CD14-positive monocyte (primary cell): ENCODE measurements around the gene DENND6B. TPM values are rescaled to one million over a fixed set of nuclear protein-coding genes. Genes with fewer than 3 reads are reported as not detected.
"Not testable (repeated sequence)": the region's sequence is repeated elsewhere in the genome, so short reads cannot be mapped to it uniquely, and the experiment has no call there.

Source experiments
- DNase-seq, 3 donors: peaks; one replicate each; pipeline ENCODE4 v3.0.0-alpha.2; 2011 to 2022
- H2AFZ ChIP-seq: 2 replicates; pipeline ENCODE4 v1.6.0; 2012; ENCODE audit warnings: mild to moderate bottlenecking, low read depth, low read length, inconsistent platforms; ENCODE audit not compliant: insufficient read depth, poor library complexity, severe bottlenecking
- H3K27ac ChIP-seq, 2 donors: 1 replicate in 1 of 2; 2 replicates in 1 of 2; pipeline ENCODE4 v1.5.1; 2012 to 2013; ENCODE audit warnings: low read length in 2 of 2, control low read depth in 1 of 2, inconsistent platforms in 1 of 2, low read depth in 1 of 2, mild to moderate bottlenecking in 1 of 2
- H3K27me3 ChIP-seq, 2 donors: one replicate each; pipeline versions ENCODE4 v1.6.0 to v1.6.1; 2011 to 2013; ENCODE audit warnings: low read length in 2 of 2; ENCODE audit not compliant: control insufficient read depth in 2 of 2, insufficient read depth in 2 of 2
- H3K36me3 ChIP-seq, 2 donors: replicated peaks in 1 of 2; 1 replicate in 1 of 2; 2 replicates in 1 of 2; pipeline versions ENCODE4 v1.5.1 to v1.6.1; 2012 to 2013; ENCODE audit warnings: low read length in 2 of 2, control low read depth in 1 of 2, inconsistent platforms in 1 of 2, mild to moderate bottlenecking in 1 of 2; ENCODE audit not compliant: insufficient read depth in 2 of 2, control insufficient read depth in 1 of 2
- H3K4me1 ChIP-seq, 2 donors: 1 replicate in 1 of 2; 2 replicates in 1 of 2; pipeline versions ENCODE4 v1.5.1 to v1.6.1; 2012 to 2013; ENCODE audit warnings: low read length in 2 of 2, control low read depth in 1 of 2, inconsistent platforms in 1 of 2, mild to moderate bottlenecking in 1 of 2, moderate library complexity in 1 of 2; ENCODE audit not compliant: insufficient read depth in 2 of 2, control insufficient read depth in 1 of 2
- H3K4me2 ChIP-seq: replicated peaks from 2 replicates; pipeline ENCODE3; 2012; ENCODE audit warnings: low read length, moderate library complexity, mild to moderate bottlenecking; ENCODE audit not compliant: poor library complexity, severe bottlenecking; ENCODE audit errors: extremely low read depth
- H3K4me3 ChIP-seq, 3 experiments: fragments of 200-600 bp in 1 of 3; sonication (generic) in 1 of 3; replicated peaks in 1 of 3; 1 replicate in 2 of 3; 2 replicates in 1 of 3; pipeline ENCODE4 v1.5.1; 2011 to 2013; ENCODE audit warnings: low read length in 3 of 3, mild to moderate bottlenecking in 3 of 3, control low read depth in 2 of 3, low read depth in 2 of 3, inconsistent platforms in 1 of 3, moderate library complexity in 1 of 3
- H3K79me2 ChIP-seq: 2 replicates; pipeline ENCODE4 v1.6.0; 2012; ENCODE audit warnings: mild to moderate bottlenecking, control low read depth, inconsistent platforms, low read length, moderate library complexity; ENCODE audit not compliant: insufficient read depth
- H3K9ac ChIP-seq: 2 replicates; pipeline ENCODE4 v1.6.0; 2017; ENCODE audit warnings: low read length, mild to moderate bottlenecking; ENCODE audit not compliant: insufficient read depth, poor library complexity, severe bottlenecking
- H3K9me3 ChIP-seq, 2 donors: replicated peaks in 1 of 2; 1 replicate in 1 of 2; 2 replicates in 1 of 2; pipeline versions ENCODE4 v1.5.1 to v1.6.1; 2012 to 2013; ENCODE audit warnings: low read length in 2 of 2, control low read depth in 1 of 2; ENCODE audit not compliant: control insufficient read depth in 1 of 2, insufficient read depth in 1 of 2
- H4K20me1 ChIP-seq: 2 replicates; pipeline ENCODE4 v1.6.0; 2012; ENCODE audit warnings: mild to moderate bottlenecking, low read length, control low read depth, moderate library complexity; ENCODE audit not compliant: insufficient read depth
- H3K27ac Mint-ChIP-seq, 7 donors: one replicate each; pipeline ENCODE4 v1.8.0; 2020; ENCODE audit warnings: mild to moderate bottlenecking in 7 of 7, mixed read lengths in 7 of 7, moderate library complexity in 6 of 7, inconsistent platforms in 2 of 7
- H3K27me3 Mint-ChIP-seq, 3 donors: one replicate each; pipeline ENCODE4 v1.8.0; 2021 to 2022; ENCODE audit warnings: low read depth in 3 of 3, mild to moderate bottlenecking in 3 of 3, mixed read lengths in 3 of 3, moderate library complexity in 3 of 3, inconsistent platforms in 1 of 3
- H3K36me3 Mint-ChIP-seq, 2 donors: one replicate each; pipeline ENCODE4 v1.8.0; 2020; ENCODE audit warnings: mixed read lengths in 2 of 2, inconsistent platforms in 1 of 2, mild to moderate bottlenecking in 1 of 2
- H3K4me1 Mint-ChIP-seq: one replicate; pipeline ENCODE4 v1.8.0; 2020; ENCODE audit warnings: mild to moderate bottlenecking, mixed read lengths
- H3K4me3 Mint-ChIP-seq, 2 donors: one replicate each; pipeline ENCODE4 v1.8.0; 2020; ENCODE audit warnings: mild to moderate bottlenecking in 2 of 2, mixed read lengths in 2 of 2, moderate library complexity in 1 of 2
- H3K9me3 Mint-ChIP-seq, 7 donors: one replicate each; pipeline ENCODE4 v1.8.0; 2020 to 2022; ENCODE audit warnings: mixed read lengths in 7 of 7, mild to moderate bottlenecking in 6 of 7, moderate library complexity in 6 of 7, inconsistent platforms in 2 of 7
- WGBS: methylation state at CpG from one replicate; pipeline ENCODE4 v1.1.5; 2013; ENCODE audit warnings: missing lambda C conversion rate; ENCODE audit not compliant: insufficient coverage; 5-methylcytosine and 5-hydroxymethylcytosine counted together
- intact Hi-C, 2 donors: fragments of 100-400 bp; cut with micrococcal nuclease; formaldehyde crosslinking; loops; one replicate each; pipeline versions ENCODE4 v1.15.0 to v1.15.1; 2023
- polyA plus RNA-seq, 3 donors: library from polyadenylated mRNA; depleted of rRNA in 1 of 3; unstranded in 2 of 3; stranded (reverse) in 1 of 3; fragments of 300-500 nt in 2 of 3; fragments of >200 nt in 1 of 3; fragmentation: Illumina TruSeq in 2 of 3; gene quantifications; 1 replicate in 2 of 3; 2 replicates in 1 of 3; pipeline ENCODE4 v1.2.3, GENCODE V29; 2012 to 2021
- TF ChIP-seq, protein P1 (sequence below): fragments of 200-600 bp; IDR thresholded peaks from one replicate; pipeline ENCODE4 v1.8.0; 2022; ENCODE audit warnings: antibody characterized with exemption, mild to moderate bottlenecking

DENND6B gene
- polyA plus RNA-seq, 3 donors: 1.7 to 10.6 (median 2.1) TPM

DNA sequence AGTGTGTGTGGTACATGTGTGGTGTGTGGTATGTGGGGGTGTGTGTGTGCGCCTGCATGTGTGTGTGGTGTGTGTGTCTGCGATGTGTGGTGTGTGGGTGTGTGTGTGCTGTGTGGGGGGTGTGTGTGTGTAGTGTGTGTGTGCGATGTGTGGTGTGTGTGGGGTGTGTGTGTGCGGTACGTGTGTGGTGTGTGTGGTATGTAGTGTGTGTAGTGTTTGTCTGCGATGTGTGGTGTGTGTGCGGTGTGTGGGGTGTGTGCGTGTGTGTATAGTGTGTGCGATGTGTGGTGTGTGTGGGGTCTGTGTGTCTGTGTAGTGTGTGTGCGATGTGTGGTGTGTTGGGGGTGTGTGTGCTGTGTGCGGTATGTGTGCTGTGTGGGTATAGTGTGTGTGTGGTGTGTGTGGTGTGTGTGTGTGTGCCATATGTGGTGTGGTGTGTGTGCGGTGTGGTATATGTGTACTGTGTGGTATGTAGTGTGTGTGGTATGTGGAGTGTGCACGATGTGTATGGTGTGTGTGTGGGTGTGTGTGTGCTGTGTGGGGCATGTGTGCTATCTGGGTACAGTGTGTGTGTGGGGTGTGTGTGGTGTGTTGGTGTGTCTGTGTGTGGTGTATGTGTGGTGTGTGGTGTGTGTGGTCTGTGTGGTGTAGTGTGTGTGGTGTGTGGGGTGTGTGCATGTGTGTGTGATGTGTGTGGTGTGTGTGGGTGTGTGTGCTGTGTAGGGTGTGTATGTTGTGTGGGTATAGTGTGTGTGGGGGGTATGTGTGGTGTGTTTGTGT is 10.6 kb upstream of the DENND6B start:
- WGBS: 97% methylated on average over 13 of the region's 13 CpGs
- intact Hi-C loops: no loop called here
- no peaks in the 10 kb centered on the region for H3K9me3 Mint-ChIP-seq

DNA sequence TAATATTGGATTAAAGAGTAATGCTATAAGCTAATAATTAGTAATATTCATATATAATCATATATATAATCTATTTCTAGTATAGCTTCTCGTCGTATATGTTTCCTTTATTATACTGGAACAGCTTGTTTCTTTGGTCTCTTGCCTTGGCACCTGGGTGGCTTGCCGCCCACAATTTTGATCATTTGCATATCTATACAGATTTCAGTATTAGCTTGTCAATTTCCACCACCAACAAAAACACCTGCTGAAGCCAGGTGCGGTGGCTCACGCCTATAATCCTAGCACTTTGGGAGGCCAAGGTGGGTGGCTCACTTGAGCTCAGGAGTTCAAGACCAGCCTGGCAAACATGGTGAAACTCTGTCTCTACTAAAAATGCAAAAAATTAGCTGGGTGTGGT is 7.6 kb upstream of the DENND6B start:
- intact Hi-C loops, H3K27me3 Mint-ChIP-seq, H3K9me3 ChIP-seq, H3K36me3 ChIP-seq, H3K27me3 ChIP-seq, H3K4me1 Mint-ChIP-seq, H3K27ac Mint-ChIP-seq, H3K4me2 ChIP-seq, H3K9me3 Mint-ChIP-seq, H3K4me3 Mint-ChIP-seq, H2AFZ ChIP-seq, H3K27ac ChIP-seq, DNase-seq, H3K36me3 Mint-ChIP-seq, H3K9ac ChIP-seq, H3K79me2 ChIP-seq, H4K20me1 ChIP-seq, H3K4me3 ChIP-seq, H3K4me1 ChIP-seq: not testable (repeated sequence)
- 100% methylated on average over 3 of the region's 5 CpGs for WGBS

More for the DNA sequence above, 10.6 kb upstream of the DENND6B start:
- Histone ChIP-seq H3K9ac (no peak overlapping the region), H3K79me2 (no peaks in the 10 kb centered on the region), H4K20me1 (no peaks in the 10 kb centered on the region), H3K27ac (no peak overlapping the region), H3K27me3 (no peaks in the 10 kb centered on the region), H3K36me3 (no peaks in the 10 kb centered on the region), H3K4me2 (no peak overlapping the region), H3K9me3 (no peaks in the 10 kb centered on the region), H3K4me1 (peaks cover 6 to 8% of the 10 kb centered on the region in 2 donors), H2AFZ (no peak overlapping the region), H3K4me3 (no peak overlapping the region)
- H3K27ac Mint-ChIP-seq: no peak overlapping the region
- H3K4me1 Mint-ChIP-seq: peaks cover 7% of the 10 kb centered on the region
- H3K36me3 Mint-ChIP-seq: no peaks in the 10 kb centered on the region
- no peak for DNase-seq
- no peak overlapping the region for H3K4me3 Mint-ChIP-seq
- TF ChIP-seq, protein P1, sequence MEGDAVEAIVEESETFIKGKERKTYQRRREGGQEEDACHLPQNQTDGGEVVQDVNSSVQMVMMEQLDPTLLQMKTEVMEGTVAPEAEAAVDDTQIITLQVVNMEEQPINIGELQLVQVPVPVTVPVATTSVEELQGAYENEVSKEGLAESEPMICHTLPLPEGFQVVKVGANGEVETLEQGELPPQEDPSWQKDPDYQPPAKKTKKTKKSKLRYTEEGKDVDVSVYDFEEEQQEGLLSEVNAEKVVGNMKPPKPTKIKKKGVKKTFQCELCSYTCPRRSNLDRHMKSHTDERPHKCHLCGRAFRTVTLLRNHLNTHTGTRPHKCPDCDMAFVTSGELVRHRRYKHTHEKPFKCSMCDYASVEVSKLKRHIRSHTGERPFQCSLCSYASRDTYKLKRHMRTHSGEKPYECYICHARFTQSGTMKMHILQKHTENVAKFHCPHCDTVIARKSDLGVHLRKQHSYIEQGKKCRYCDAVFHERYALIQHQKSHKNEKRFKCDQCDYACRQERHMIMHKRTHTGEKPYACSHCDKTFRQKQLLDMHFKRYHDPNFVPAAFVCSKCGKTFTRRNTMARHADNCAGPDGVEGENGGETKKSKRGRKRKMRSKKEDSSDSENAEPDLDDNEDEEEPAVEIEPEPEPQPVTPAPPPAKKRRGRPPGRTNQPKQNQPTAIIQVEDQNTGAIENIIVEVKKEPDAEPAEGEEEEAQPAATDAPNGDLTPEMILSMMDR: no peak
- H3K27me3 Mint-ChIP-seq: peaks cover 2 to 6% (median 5%) of the 10 kb centered on the region in 3 donors
